ENCODE measurements around the gene ARHGEF12. TPM values are rescaled to one million over a fixed set of nuclear protein-coding genes. Genes with fewer than 3 reads are reported as not detected.

ARHGEF12 gene
- total and polyA plus RNA-seq, 2 experiments from 2014 or later, result 9.0 to 38.9 TPM

DNA sequence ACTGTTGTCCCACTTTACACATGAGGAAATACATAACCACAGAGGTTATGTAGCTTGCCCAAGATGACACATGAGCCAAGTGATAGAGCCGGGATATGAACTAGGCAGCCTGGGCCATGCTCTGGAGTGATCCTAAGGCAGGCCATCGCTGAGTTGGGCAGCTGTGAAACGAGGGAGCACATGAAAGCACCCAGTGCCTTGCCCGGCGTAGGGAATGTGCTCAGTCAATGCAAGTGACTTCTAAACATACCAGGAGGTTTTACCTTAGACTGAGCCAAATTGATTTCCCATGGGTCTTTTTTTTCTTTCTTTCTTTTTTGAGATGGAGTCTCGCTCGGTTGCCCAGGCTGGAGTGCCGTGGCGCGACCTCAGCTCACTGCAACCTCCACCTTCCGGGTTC is 185.8 kb downstream of the ARHGEF12 start:
- no peak for ATAC-seq

More for the DNA sequence above, 185.8 kb downstream of the ARHGEF12 start:
- H3F3A ChIP-seq (replicated peaks; ENCODE audit: low read depth), result 0 out of 2 replicates have a peak, but pooled peaks cover 7% of the 10 kb centered on the region
- no peaks in the 10 kb centered on the region for H3K36me3 ChIP-seq (ENCODE audit: insufficient read depth)
- no peaks in the 10 kb centered on the region for H3K9me2 ChIP-seq (ENCODE audit: insufficient read depth)
- H3K4me2 ChIP-seq, result no peak overlapping the region
- no peak overlapping the region for H3K4me3 ChIP-seq
- H3K79me2 ChIP-seq (replicated peaks; ENCODE audit: insufficient read depth), result no peaks in the 10 kb centered on the region
- H3K27me3 ChIP-seq (ENCODE audit: insufficient read depth), result no peaks in the 10 kb centered on the region
- Mint-ChIP-seq H3K27ac (no peak overlapping the region), H3K27me3 (ENCODE audit: insufficient read depth, low read depth, poor library complexity) (peaks cover 23% of the 10 kb centered on the region), H3K36me3 (ENCODE audit: low read depth) (no peaks in the 10 kb centered on the region), H3K4me3 (no peak overlapping the region), H3K9me3 (no peaks in the 10 kb centered on the region; the same call in 2 of the 3 replicates), H3K4me1 (peaks cover 33% of the 10 kb centered on the region)
- H2AFZ ChIP-seq, result no peak overlapping the region
- H4K20me1 ChIP-seq (replicated peaks; ENCODE audit: insufficient read depth), result no peaks in the 10 kb centered on the region
- DNase-seq (ENCODE audit: low spot score), result no peak
- peaks cover 27% of the 10 kb centered on the region for H3K4me1 ChIP-seq (ENCODE audit: insufficient read depth)
- TF ChIP-seq ZNF331 (CRISPR knock-in tag; IDR thresholded peaks at IDR 0.05; ENCODE audit: low read depth) (no peak), ZNF114 (CRISPR knock-in tag; IDR thresholded peaks at IDR 0.05) (no peak), STAT1 (IDR thresholded peaks at IDR 0.05; ENCODE audit: unreplicated experiment) (no peak), CREB1 (CRISPR knock-in tag; IDR thresholded peaks at IDR 0.05; ENCODE audit: low read depth) (no peak), JUNB (IDR thresholded peaks at IDR 0.05; ENCODE audit: unreplicated experiment) (no peak), EZH2 (IDR thresholded peaks at IDR 0.05; ENCODE audit: low read depth, unreplicated experiment) (no peak), POLR2AphosphoS5 (IDR thresholded peaks at IDR 0.05; ENCODE audit: low read depth) (no peak), NANOG (IDR thresholded peaks at IDR 0.05; ENCODE audit: borderline replicate concordance) (no peak), EZH2phosphoT487 (IDR thresholded peaks at IDR 0.05; ENCODE audit: unreplicated experiment) (no peak)
- TF ChIP-seq, protein P1, sequence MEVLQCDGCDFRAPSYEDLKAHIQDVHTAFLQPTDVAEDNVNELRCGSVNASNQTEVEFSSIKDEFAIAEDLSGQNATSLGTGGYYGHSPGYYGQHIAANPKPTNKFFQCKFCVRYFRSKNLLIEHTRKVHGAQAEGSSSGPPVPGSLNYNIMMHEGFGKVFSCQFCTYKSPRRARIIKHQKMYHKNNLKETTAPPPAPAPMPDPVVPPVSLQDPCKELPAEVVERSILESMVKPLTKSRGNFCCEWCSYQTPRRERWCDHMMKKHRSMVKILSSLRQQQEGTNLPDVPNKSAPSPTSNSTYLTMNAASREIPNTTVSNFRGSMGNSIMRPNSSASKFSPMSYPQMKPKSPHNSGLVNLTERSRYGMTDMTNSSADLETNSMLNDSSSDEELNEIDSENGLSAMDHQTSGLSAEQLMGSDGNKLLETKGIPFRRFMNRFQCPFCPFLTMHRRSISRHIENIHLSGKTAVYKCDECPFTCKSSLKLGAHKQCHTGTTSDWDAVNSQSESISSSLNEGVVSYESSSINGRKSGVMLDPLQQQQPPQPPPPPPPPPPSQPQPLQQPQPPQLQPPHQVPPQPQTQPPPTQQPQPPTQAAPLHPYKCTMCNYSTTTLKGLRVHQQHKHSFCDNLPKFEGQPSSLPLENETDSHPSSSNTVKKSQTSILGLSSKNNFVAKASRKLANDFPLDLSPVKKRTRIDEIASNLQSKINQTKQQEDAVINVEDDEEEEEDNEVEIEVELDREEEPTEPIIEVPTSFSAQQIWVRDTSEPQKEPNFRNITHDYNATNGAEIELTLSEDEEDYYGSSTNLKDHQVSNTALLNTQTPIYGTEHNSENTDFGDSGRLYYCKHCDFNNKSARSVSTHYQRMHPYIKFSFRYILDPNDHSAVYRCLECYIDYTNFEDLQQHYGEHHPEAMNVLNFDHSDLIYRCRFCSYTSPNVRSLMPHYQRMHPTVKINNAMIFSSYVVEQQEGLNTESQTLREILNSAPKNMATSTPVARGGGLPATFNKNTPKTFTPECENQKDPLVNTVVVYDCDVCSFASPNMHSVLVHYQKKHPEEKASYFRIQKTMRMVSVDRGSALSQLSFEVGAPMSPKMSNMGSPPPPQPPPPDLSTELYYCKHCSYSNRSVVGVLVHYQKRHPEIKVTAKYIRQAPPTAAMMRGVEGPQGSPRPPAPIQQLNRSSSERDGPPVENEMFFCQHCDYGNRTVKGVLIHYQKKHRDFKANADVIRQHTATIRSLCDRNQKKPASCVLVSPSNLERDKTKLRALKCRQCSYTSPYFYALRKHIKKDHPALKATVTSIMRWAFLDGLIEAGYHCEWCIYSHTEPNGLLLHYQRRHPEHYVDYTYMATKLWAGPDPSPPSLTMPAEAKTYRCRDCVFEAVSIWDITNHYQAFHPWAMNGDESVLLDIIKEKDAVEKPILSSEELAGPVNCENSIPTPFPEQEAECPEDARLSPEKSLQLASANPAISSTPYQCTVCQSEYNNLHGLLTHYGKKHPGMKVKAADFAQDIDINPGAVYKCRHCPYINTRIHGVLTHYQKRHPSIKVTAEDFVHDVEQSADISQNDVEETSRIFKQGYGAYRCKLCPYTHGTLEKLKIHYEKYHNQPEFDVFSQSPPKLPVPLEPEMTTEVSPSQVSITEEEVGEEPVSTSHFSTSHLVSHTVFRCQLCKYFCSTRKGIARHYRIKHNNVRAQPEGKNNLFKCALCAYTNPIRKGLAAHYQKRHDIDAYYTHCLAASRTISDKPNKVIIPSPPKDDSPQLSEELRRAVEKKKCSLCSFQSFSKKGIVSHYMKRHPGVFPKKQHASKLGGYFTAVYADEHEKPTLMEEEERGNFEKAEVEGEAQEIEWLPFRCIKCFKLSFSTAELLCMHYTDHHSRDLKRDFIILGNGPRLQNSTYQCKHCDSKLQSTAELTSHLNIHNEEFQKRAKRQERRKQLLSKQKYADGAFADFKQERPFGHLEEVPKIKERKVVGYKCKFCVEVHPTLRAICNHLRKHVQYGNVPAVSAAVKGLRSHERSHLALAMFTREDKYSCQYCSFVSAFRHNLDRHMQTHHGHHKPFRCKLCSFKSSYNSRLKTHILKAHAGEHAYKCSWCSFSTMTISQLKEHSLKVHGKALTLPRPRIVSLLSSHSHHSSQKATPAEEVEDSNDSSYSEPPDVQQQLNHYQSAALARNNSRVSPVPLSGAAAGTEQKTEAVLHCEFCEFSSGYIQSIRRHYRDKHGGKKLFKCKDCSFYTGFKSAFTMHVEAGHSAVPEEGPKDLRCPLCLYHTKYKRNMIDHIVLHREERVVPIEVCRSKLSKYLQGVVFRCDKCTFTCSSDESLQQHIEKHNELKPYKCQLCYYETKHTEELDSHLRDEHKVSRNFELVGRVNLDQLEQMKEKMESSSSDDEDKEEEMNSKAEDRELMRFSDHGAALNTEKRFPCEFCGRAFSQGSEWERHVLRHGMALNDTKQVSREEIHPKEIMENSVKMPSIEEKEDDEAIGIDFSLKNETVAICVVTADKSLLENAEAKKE (CRISPR knock-in tag; IDR thresholded peaks at IDR 0.05), result no peak
- TF ChIP-seq, protein P2, sequence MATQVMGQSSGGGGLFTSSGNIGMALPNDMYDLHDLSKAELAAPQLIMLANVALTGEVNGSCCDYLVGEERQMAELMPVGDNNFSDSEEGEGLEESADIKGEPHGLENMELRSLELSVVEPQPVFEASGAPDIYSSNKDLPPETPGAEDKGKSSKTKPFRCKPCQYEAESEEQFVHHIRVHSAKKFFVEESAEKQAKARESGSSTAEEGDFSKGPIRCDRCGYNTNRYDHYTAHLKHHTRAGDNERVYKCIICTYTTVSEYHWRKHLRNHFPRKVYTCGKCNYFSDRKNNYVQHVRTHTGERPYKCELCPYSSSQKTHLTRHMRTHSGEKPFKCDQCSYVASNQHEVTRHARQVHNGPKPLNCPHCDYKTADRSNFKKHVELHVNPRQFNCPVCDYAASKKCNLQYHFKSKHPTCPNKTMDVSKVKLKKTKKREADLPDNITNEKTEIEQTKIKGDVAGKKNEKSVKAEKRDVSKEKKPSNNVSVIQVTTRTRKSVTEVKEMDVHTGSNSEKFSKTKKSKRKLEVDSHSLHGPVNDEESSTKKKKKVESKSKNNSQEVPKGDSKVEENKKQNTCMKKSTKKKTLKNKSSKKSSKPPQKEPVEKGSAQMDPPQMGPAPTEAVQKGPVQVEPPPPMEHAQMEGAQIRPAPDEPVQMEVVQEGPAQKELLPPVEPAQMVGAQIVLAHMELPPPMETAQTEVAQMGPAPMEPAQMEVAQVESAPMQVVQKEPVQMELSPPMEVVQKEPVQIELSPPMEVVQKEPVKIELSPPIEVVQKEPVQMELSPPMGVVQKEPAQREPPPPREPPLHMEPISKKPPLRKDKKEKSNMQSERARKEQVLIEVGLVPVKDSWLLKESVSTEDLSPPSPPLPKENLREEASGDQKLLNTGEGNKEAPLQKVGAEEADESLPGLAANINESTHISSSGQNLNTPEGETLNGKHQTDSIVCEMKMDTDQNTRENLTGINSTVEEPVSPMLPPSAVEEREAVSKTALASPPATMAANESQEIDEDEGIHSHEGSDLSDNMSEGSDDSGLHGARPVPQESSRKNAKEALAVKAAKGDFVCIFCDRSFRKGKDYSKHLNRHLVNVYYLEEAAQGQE (IDR thresholded peaks at IDR 0.05; ENCODE audit: unreplicated experiment), result no peak
- TF ChIP-seq, protein P3, sequence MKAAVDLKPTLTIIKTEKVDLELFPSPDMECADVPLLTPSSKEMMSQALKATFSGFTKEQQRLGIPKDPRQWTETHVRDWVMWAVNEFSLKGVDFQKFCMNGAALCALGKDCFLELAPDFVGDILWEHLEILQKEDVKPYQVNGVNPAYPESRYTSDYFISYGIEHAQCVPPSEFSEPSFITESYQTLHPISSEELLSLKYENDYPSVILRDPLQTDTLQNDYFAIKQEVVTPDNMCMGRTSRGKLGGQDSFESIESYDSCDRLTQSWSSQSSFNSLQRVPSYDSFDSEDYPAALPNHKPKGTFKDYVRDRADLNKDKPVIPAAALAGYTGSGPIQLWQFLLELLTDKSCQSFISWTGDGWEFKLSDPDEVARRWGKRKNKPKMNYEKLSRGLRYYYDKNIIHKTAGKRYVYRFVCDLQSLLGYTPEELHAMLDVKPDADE (IDR thresholded peaks at IDR 0.05), result no peak
- H3K27ac ChIP-seq (ENCODE audit: low read depth), result no peak overlapping the region
